A673 (cell line): ENCODE results near the gene ISCU. TPM values are rescaled to one million over a fixed set of nuclear protein-coding genes. Genes with fewer than 3 reads are reported as not detected.

ENCODE experiments used
- BruUV-seq: library from RNA; stranded (reverse); fragments of 400-500 nt; replicated peaks from 2 replicates; lab custom pipeline; 2021; lab: Mats Ljungman, UMichigan
- CTCF ChIA-PET: fragments of 300-600 bp; sonication (Branson Sonifier 250); formaldehyde crosslinking; loops from one replicate; lab custom pipeline; 2022; ENCODE audit warnings: antibody characterized with exemption; lab: Charles Lee
- POLR2A ChIA-PET: fragments of 300-600 bp; sonication (Branson Sonifier 250); formaldehyde crosslinking; loops from one replicate; lab custom pipeline; 2022; ENCODE audit warnings: antibody characterized with exemption; ENCODE audit not compliant: low non-redundant PET; lab: Charles Lee
- DNase-seq: peaks from one replicate; pipeline ENCODE4 v3.0.0-alpha.2; 2015; ENCODE audit warnings: low spot score
- H3K27ac ChIP-seq: fragments of 200-600 bp; sonication (generic); 2 replicates; pipeline ENCODE4 v1.5.1; 2016; ENCODE audit warnings: mixed run types, low read depth, mild to moderate bottlenecking, mixed read lengths, antibody characterized with exemption, low read length; ENCODE audit not compliant: poor library complexity, severe bottlenecking
- H3K27me3 ChIP-seq: fragments of 200-600 bp; sonication (generic); replicated peaks from 2 replicates; pipeline ENCODE4 v1.6.1; 2017; ENCODE audit warnings: mixed run types, low read depth, mild to moderate bottlenecking, mixed read lengths, antibody characterized with exemption, low read length; ENCODE audit not compliant: insufficient read depth, poor library complexity
- H3K36me3 ChIP-seq: fragments of 200-600 bp; sonication (generic); 2 replicates; pipeline ENCODE4 v1.6.1; 2016; ENCODE audit warnings: mixed run types, mild to moderate bottlenecking, mixed read lengths, antibody characterized with exemption, low read length; ENCODE audit not compliant: insufficient read depth, poor library complexity, severe bottlenecking
- H3K4me1 ChIP-seq: fragments of 200-600 bp; sonication (generic); 2 replicates; pipeline ENCODE4 v1.6.1; 2017; ENCODE audit warnings: mixed run types, mild to moderate bottlenecking, mixed read lengths, antibody characterized with exemption, low read length; ENCODE audit not compliant: insufficient read depth, poor library complexity, severe bottlenecking
- H3K4me3 ChIP-seq: fragments of 200-600 bp; sonication (generic); 2 replicates; pipeline ENCODE4 v1.5.1; 2016; ENCODE audit warnings: low read depth, mixed run types, mild to moderate bottlenecking, mixed read lengths, low read length; ENCODE audit not compliant: poor library complexity, severe bottlenecking
- H3K9me3 ChIP-seq: fragments of 200-600 bp; sonication (generic); 2 replicates; pipeline ENCODE4 v1.6.1; 2016; ENCODE audit warnings: mixed run types, low read depth, mild to moderate bottlenecking, mixed read lengths, antibody characterized with exemption, low read length; ENCODE audit not compliant: poor library complexity, severe bottlenecking
- CTCF ChIP-seq: fragments of 300-800, 200-600 bp; sonication (generic); conservative IDR thresholded peaks from 2 replicates; pipeline ENCODE4 v1.5.1; 2017; ENCODE audit warnings: low read depth, mild to moderate bottlenecking, antibody characterized with exemption, low read length, moderate library complexity, mixed read lengths
- EZH2 ChIP-seq: fragments of 200-600 bp; sonication (generic); IDR thresholded peaks from 2 replicates; pipeline ENCODE4 v1.6.1; 2017; ENCODE audit warnings: borderline replicate concordance, low read depth, mild to moderate bottlenecking, mixed read lengths, antibody characterized with exemption, low read length; ENCODE audit not compliant: poor library complexity, severe bottlenecking
- intact Hi-C: fragments of 100-400 bp; cut with micrococcal nuclease; formaldehyde crosslinking; loops from one replicate; pipeline ENCODE4 v1.10.0; 2022; ENCODE audit not compliant: unreplicated experiment
- total RNA-seq: library from RNA; stranded (reverse); gene quantifications from 2 replicates; pipeline ENCODE4 v1.2.3, GENCODE V29; 2021

The ISCU gene
- total RNA-seq, 1 experiment from 2014 or later = 73.4 TPM

- no TSS peak for BruUV-seq
- no peak overlapping the region for H3K4me3 ChIP-seq
- no peak for TF ChIP-seq CTCF
- TF ChIP-seq EZH2 = no peak
- no peaks in the 10 kb centered on the region for H3K27me3 ChIP-seq
- peak; percentile 89 for DNase-seq
- peaks cover 52% of the 10 kb centered on the region for H3K36me3 ChIP-seq
- peak overlapping the region; percentile 77 for H3K27ac ChIP-seq
- H3K4me1 ChIP-seq = peaks cover 40% of the 10 kb centered on the region
- intact Hi-C loops = loop anchor here (10.0 kb wide), 1 partner anchor 169 kb away; the partner anchor contains the start of gene CORO1C
- ChIA-PET POLR2A (no interaction called here), CTCF (interaction anchor here (0.6 kb wide), 1 partner anchor 56 kb away, joined by 4 read pairs; no protein-coding TSS in a partner anchor)
- no peaks in the 10 kb centered on the region for H3K9me3 ChIP-seq
Measured at GRCh38 chr12:108565976-108566375, 3.6 kb downstream of the ISCU start.

GRCh38 chr12:108566452-108566851, 4.1 kb downstream of the ISCU start:
- Histone ChIP-seq H3K4me1 (peaks cover 40% of the 10 kb centered on the region), H3K9me3 (no peaks in the 10 kb centered on the region), H3K4me3 (no peak overlapping the region), H3K27me3 (no peaks in the 10 kb centered on the region), H3K27ac (peak overlapping the region; percentile 77), H3K36me3 (peaks cover 52% of the 10 kb centered on the region)
- no peak for DNase-seq
- intact Hi-C loops = loop anchor here (10.0 kb wide), 1 partner anchor 168 kb away; the partner anchor contains the start of gene CORO1C
- POLR2A ChIA-PET = no interaction called here
- TF ChIP-seq EZH2 (no peak), CTCF (no peak)
- no TSS peak for BruUV-seq
- CTCF ChIA-PET = interaction anchor here (0.6 kb wide), 1 partner anchor 55 kb away, joined by 4 read pairs; no protein-coding TSS in a partner anchor

- BruUV-seq = no TSS peak
- intact Hi-C loops = loop anchor here (10.0 kb wide), 1 partner anchor 167 kb away; the partner anchor contains the start of gene CORO1C
Measured at GRCh38 chr12:108567406-108568337, 5.3 kb downstream of the ISCU start.

More at GRCh38 chr12:108567406-108568337, 5.3 kb downstream of the ISCU start:
- no peak overlapping the region for H3K4me3 ChIP-seq
- ChIA-PET POLR2A (no interaction called here), CTCF (interaction anchor here (1.3 kb wide), 1 partner anchor 51 kb away, joined by 5 read pairs; no protein-coding TSS in a partner anchor)
- H3K9me3 ChIP-seq = no peaks in the 10 kb centered on the region
- H3K4me1 ChIP-seq = peaks cover 40% of the 10 kb centered on the region
- no peaks in the 10 kb centered on the region for H3K27me3 ChIP-seq
- DNase-seq = peak; percentile 66
- H3K36me3 ChIP-seq = peaks cover 52% of the 10 kb centered on the region
- H3K27ac ChIP-seq = peak overlapping the region; percentile 77
- TF ChIP-seq EZH2 (no peak), CTCF (no peak)
